MCF 10A (cell line): Measurements from ENCODE around the gene KRT80. TPM values are rescaled to one million over a fixed set of nuclear protein-coding genes. Genes with fewer than 3 reads are reported as not detected.
A peak's percentile ranks its signal among the peaks of the same experiment; 100 is the strongest.

Experiments used
- BruUV-seq: library from RNA; stranded (reverse); fragments of 400-500 nt; replicated peaks from 2 replicates; lab custom pipeline; 2021; lab: Mats Ljungman, UMichigan
- CTCF ChIA-PET: fragments of 300-600 bp; sonication (Branson Sonifier 250); formaldehyde crosslinking; extraction: SDS; loops from one replicate; lab custom pipeline; 2021; ENCODE audit warnings: antibody characterized with exemption, inconsistent platforms; lab: Yijun Ruan, JAX
- POLR2A ChIA-PET: fragments of 300-600, 350-650 bp; sonication (Branson Sonifier 250); formaldehyde crosslinking; extraction: SDS; loops from one replicate; lab custom pipeline; 2020; ENCODE audit warnings: antibody characterized with exemption, inconsistent platforms; lab: Yijun Ruan, JAX
- DNase-seq: peaks from one replicate; pipeline ENCODE4 v3.0.0-alpha.2; 2018; ENCODE audit not compliant: unreplicated experiment
- H3K27ac Mint-ChIP-seq: one replicate; pipeline ENCODE4 v1.8.0; 2022; ENCODE audit warnings: mild to moderate bottlenecking, low read depth, mixed read lengths; ENCODE audit not compliant: unreplicated experiment
- H3K27me3 Mint-ChIP-seq: one replicate; pipeline ENCODE4 v1.8.0; 2022; ENCODE audit warnings: mixed read lengths; ENCODE audit not compliant: insufficient read depth, unreplicated experiment
- H3K36me3 Mint-ChIP-seq: one replicate; pipeline ENCODE4 v1.8.0; 2022; ENCODE audit warnings: mild to moderate bottlenecking, moderate library complexity, mixed read lengths; ENCODE audit not compliant: insufficient read depth, unreplicated experiment
- H3K4me1 Mint-ChIP-seq: one replicate; pipeline ENCODE4 v1.8.0; 2022; ENCODE audit warnings: mixed read lengths; ENCODE audit not compliant: insufficient read depth, unreplicated experiment
- H3K4me3 Mint-ChIP-seq: one replicate; pipeline ENCODE4 v1.8.0; 2022; ENCODE audit warnings: mild to moderate bottlenecking, moderate library complexity, mixed read lengths; ENCODE audit not compliant: unreplicated experiment
- H3K9me3 Mint-ChIP-seq: one replicate; pipeline ENCODE4 v1.8.0; 2022; ENCODE audit warnings: mixed read lengths; ENCODE audit not compliant: unreplicated experiment
- CTCF ChIP-seq: fragments of 200-600 bp; IDR thresholded peaks from one replicate; pipeline ENCODE4 v1.8.0; 2022; ENCODE audit warnings: antibody characterized with exemption, mild to moderate bottlenecking; ENCODE audit not compliant: unreplicated experiment
- intact Hi-C: fragments of 100-400 bp; cut with micrococcal nuclease; formaldehyde crosslinking; loops from 2 replicates; pipeline ENCODE4 v1.14.1; 2022
- total RNA-seq: library from RNA; stranded (reverse); gene quantifications from 2 replicates; pipeline ENCODE4 v1.2.3, GENCODE V29; 2022

The KRT80 gene
- total RNA-seq, 1 experiment from 2014 or later, result 27.4 TPM

DNA sequence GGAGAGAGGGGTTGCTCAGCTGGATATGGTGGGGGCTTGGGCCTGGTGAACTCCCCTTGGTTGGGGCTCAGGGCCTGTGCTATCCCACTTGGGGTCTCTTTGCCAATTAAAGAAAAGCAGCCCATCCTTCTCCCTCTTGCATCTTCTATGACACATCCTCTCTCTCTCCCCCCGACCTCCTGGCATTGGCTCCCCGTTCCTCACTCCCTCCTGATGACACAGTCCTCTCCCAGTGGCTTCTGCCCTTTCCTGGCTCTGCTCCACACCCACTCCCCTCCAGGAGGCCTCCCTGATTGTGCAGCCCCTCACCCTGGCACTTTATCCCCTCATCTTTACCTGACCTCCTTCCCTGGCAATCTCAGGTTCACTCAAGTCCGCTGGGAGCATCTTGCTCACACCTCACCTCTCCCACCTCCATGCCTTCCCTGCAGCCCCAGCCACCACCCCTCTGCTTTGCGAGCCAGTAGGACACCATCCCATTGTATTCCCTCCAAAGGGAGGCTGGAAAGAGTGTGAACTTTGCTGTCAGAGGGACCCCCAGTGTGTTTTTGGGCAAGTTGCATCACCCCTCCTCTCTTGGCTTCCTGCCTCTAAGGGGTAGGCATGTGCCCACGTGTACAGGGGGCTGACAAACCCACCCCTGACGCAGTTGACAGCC lies 10.7 kb downstream of the KRT80 start:
- CTCF ChIA-PET, result interaction anchor here (0.6 to 0.8 kb wide), 4 partner anchors 24 to 145 kb away, joined by 3 to 4 read pairs (median 3); no protein-coding TSS in a partner anchor

DNA sequence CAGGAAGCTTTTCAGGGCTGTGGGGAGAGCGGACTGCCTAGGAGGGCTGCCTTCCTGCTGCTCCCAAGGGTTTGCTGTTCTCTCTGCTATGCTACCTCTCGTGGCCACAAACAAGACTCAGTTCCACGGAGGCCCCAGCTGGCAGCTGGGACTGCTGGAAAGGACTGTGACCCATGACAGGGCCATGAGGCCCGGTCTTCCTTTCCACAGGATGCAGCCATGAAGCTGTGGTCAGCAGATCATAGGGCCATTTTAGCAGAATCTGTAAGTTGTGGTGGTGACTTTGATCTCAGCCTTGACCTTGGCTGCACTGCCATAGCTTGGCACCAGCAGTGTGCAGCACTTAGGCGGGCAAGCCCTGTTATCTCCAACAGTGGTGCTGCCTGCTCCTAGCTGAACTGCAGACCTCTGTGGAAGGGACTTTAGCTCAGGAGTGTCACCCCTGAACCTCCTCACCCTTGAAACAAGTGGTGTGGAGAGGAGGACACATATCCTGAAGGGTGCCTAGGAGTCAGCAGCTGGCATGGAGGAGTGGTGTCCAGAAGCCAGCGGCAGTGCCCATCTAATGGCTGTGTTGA lies 12.3 kb downstream of the KRT80 start:
- Mint-ChIP-seq H3K4me3 (no peak overlapping the region), H3K4me1 (peaks cover 51% of the 10 kb centered on the region), H3K27me3 (no peaks in the 10 kb centered on the region), H3K36me3 (no peaks in the 10 kb centered on the region), H3K9me3 (no peaks in the 10 kb centered on the region), H3K27ac (no peak overlapping the region)
- DNase-seq, result no peak
- BruUV-seq, result no TSS peak
- intact Hi-C loops, result no loop called here
- TF ChIP-seq CTCF, result no peak
- POLR2A ChIA-PET, result no interaction called here
- CTCF ChIA-PET, result interaction anchor here (0.6 to 1.5 kb wide), 3 partner anchors 30 to 1072 kb away, joined by 3 to 4 read pairs (median 4); a partner anchor contains a TSS

More for the DNA sequence above, 10.7 kb downstream of the KRT80 start:
- no peaks in the 10 kb centered on the region for H3K9me3 Mint-ChIP-seq
- H3K36me3 Mint-ChIP-seq, result no peaks in the 10 kb centered on the region
- intact Hi-C loops, result no loop called here
- H3K27ac Mint-ChIP-seq, result no peak overlapping the region
- POLR2A ChIA-PET, result interaction anchor here (1.1 to 4.7 kb wide), 4 partner anchors 10 to 35 kb away, joined by 3 to 28 read pairs (median 5); partner anchors contain the start of gene KRT80
- DNase-seq, result no peak
- BruUV-seq, result no TSS peak
- TF ChIP-seq CTCF, result no peak
- peaks cover 53% of the 10 kb centered on the region for H3K4me1 Mint-ChIP-seq
- H3K4me3 Mint-ChIP-seq, result no peak overlapping the region
- H3K27me3 Mint-ChIP-seq, result no peaks in the 10 kb centered on the region

GRCh38 chr12:52178984-52179383 lies 12.8 kb downstream of the KRT80 start:
- no TSS peak for BruUV-seq
- Mint-ChIP-seq H3K9me3 (no peaks in the 10 kb centered on the region), H3K4me3 (no peak overlapping the region), H3K27me3 (no peaks in the 10 kb centered on the region), H3K36me3 (no peaks in the 10 kb centered on the region), H3K27ac (no peak overlapping the region), H3K4me1 (peaks cover 46% of the 10 kb centered on the region)
- intact Hi-C loops, result no loop called here
- no peak for TF ChIP-seq CTCF
- ChIA-PET POLR2A (no interaction called here), CTCF (interaction anchor here (0.6 to 2.4 kb wide), 4 partner anchors 31 to 1073 kb away, joined by 3 to 11 read pairs (median 4); a partner anchor contains a TSS)
- DNase-seq, result peak; percentile 52

DNA sequence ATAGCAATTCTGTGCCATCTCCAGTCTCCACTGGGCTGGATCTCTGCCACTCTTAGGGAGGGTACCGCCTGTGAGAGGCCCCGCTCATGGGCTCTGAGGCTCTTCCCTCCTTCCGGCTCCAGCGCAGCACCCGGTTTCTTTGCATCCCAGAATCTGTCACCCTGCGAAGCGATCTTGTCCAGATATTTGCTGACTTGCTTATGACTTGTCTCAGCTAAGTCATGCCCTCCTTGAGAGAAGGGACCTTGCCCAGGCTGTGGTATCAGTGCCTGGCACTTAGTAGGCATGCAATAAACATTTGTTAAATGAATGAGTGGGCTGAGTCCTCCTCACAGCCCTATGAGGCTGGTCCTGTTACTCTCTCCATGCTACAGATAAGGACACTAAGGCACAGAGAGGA lies 13.4 kb downstream of the KRT80 start:
- Mint-ChIP-seq H3K36me3 (no peaks in the 10 kb centered on the region), H3K9me3 (no peaks in the 10 kb centered on the region), H3K4me1 (peaks cover 41% of the 10 kb centered on the region), H3K4me3 (no peak overlapping the region), H3K27me3 (no peaks in the 10 kb centered on the region), H3K27ac (peak overlapping the region; percentile 16)
- POLR2A ChIA-PET, result interaction anchor here (1.1 to 4.2 kb wide), 2 partner anchors 12 to 345 kb away, joined by 4 to 43 read pairs; partner anchors contain the start of gene KRT80
- intact Hi-C loops, result no loop called here
- BruUV-seq, result no TSS peak
- DNase-seq, result no peak
- CTCF ChIA-PET, result interaction anchor here (0.6 to 2.4 kb wide), 4 partner anchors 31 to 1073 kb away, joined by 3 to 11 read pairs (median 4); a partner anchor contains a TSS
- no peak for TF ChIP-seq CTCF
